Activated CD8-positive, alpha-beta memory T cell treated with anti-CD3 and anti-CD28 coated beads, Interleukin-2, amount 50 U/mL, for 1 hour (primary cell): ENCODE data around the gene MYO5B.
A peak's percentile ranks its signal among the peaks of the same experiment; 100 is the strongest.

Source experiments
- DNase-seq: peaks from one replicate; pipeline ENCODE4 v3.0.0-alpha.2; 2020; ENCODE audit errors: extremely low read depth

The MYO5B gene

DNA sequence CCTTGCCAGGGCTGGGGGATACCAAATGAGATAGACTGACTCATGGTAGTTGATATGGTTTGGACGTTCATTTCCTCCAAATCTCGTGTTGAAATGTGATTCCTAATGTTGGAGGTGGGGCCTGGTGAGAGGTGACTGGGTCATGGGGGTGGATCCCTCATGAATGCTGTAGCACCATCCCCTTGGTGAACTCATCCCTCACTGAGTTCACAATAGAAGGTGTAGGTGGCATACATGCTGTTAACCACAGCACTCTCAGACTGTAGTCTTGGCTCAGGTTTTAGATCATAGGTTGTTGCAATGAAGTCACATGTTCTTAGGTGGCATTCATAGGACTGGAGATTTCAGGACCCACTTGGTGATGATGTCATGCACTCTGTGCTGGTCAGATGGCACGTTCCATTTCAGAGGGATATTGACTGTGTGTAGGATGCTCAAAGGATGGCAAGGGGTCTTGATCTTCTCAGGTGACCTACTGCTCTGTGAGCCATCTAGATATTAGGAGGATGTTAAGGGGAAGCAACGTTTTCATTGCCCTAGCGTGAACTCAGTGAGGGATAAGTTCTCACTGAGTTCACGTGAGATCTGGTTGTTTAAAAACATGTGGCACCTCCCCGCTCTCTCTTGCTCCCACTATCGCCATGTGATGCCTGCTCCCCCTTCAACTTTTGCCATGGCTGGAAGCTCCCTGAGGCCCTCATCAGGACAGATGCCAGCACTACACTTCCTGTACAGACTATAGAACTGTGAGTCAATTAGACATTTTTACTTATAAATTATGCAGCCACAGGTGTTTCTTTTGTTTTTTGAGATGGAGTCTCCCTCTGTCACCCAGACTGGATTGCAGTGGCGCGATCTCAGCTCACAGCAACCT is 307.8 kb downstream of the MYO5B start:
- DNase-seq: no peak

GRCh38 chr18:49884959-49885358 is 310.0 kb downstream of the MYO5B start:
- DNase-seq: no peak

GRCh38 chr18:49884465-49884864 is 310.5 kb downstream of the MYO5B start:
- DNase-seq: no peak

GRCh38 chr18:49880661-49881060 is 314.3 kb downstream of the MYO5B start:
- DNase-seq: no peak

DNA sequence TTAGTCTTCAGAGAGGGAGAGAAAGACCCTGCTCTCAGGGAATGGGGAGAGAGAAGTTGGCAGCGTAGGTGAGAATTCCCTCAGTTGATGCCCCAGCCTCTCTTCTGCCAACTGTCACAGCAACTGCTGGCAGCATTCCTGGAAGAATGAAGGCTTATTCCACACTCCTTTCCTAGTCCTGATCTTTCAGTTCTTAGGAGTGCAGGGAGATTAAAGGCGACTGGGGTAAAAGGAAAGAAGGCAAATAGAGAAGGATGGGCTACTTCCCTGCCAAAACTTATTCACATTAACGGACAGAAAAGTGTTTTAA is 315.7 kb downstream of the MYO5B start:
- no peak for DNase-seq

DNA sequence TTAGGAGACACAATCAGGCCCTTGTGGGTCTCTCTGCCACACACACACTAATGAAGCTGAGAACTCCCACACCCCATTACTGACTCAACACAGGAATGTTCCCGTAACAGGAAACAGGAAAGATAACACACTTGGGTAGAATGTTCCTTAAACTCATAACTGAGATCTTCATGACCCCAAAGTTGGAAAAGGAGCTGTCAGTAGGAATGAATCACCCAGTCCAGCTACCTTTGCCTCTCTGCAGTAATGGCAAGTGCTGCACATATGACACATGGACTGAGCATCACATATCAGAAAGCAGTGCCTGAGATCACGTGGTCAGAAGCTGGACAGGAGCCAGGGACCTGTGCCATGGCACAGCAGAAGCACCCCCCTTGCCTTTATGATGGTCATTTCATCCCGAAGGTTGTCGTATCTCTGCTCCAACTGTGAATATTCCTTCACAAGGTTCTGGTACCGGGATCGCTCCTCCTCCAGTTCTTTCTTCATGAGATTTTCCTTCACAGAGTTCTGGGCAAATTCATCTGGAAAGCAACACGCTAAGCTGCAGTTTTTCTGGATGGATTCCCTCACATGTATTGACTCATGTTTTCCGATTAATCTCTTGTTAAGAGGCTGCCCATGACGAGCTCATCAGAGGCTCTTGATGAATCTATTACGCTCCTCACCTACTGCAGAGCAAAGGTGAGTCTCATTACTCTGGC is 316.2 kb downstream of the MYO5B start:
- no peak for DNase-seq

DNA sequence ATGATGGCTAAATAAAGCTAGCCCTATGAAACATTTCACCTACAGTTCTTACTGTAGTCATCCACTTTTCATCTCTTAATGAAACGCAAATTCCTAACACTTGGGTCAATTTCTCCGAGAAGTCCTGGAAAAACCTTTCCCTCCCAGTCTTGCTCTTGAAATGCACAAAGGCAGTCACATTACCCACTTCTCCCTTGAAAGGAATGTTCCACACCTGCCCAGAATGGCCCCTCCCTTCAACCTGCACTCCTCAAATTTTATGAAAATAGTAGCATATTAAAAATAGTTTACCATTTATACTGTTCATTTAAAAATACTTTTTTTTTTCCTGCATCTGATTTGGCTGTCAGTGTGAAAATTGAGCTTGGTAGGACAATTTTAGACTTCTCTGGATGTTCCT is 316.9 kb downstream of the MYO5B start:
- no peak for DNase-seq

GRCh38 chr18:49876536-49876935 is 318.4 kb downstream of the MYO5B start:
- no peak for DNase-seq

DNA sequence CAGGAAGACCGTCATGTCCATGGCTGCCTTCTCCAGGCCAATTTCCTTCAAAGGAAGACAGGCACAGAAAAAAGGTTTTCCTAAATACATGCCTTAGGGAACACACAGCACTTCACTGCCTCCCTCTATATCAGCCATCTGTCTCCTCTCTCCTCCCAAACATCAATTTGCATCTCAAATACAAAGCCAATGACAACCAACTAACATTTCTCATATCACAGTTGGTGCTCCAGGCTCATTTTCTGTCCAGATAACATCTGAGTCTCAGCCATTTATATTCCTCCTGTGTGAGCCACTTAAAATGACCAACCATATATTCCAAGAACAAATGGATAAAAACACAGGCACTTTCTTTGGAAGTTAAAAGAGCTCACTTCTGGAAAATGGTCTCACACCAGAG is 319.2 kb downstream of the MYO5B start:
- DNase-seq: no peak

GRCh38 chr18:49875155-49875554 is 319.8 kb downstream of the MYO5B start:
- DNase-seq: no peak

DNA sequence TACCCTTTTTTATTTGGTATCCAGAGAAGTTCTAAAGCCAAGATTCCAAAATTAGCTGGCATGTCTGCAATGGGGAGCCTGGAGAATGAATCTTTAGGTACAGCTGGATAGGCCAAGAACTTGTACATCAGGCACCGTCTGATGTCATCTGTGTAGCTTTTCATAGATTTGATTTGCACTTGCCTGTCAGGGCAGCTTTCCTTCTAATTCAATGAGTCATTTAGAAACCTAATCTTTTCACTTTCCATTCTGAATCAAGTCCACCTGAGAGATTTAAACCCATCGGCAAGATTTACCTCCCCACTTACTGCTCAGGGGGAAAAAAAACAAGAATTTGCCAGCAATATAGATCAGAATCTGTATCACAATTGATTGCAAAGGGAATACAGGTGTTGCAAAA is 320.7 kb downstream of the MYO5B start:
- no peak for DNase-seq

- no peak for DNase-seq
Measured at GRCh38 chr18:49869354-49869753, 325.6 kb downstream of the MYO5B start.

- DNase-seq: no peak
Measured at GRCh38 chr18:49866680-49867079, 328.3 kb downstream of the MYO5B start.

DNA sequence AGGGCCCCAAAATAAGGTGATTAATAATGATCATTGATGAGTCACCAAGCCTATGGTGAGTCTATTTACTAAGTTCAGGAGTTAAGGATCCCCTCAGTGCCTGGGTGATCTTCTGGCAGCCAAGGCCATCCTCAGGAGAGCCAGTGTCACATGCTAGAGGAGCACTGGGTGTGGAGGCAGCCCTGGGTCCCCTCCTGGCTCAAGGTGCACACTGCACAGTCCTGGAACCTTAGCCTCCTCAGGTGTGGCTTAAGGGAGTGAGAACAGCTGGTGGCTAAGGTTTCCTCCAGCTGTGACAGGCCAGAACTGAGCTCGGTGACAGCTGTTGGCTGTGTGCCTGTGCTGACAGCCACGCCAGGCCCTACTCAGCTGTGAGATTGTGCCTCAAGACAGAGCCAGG is 329.5 kb downstream of the MYO5B start:
- DNase-seq: no peak

DNA sequence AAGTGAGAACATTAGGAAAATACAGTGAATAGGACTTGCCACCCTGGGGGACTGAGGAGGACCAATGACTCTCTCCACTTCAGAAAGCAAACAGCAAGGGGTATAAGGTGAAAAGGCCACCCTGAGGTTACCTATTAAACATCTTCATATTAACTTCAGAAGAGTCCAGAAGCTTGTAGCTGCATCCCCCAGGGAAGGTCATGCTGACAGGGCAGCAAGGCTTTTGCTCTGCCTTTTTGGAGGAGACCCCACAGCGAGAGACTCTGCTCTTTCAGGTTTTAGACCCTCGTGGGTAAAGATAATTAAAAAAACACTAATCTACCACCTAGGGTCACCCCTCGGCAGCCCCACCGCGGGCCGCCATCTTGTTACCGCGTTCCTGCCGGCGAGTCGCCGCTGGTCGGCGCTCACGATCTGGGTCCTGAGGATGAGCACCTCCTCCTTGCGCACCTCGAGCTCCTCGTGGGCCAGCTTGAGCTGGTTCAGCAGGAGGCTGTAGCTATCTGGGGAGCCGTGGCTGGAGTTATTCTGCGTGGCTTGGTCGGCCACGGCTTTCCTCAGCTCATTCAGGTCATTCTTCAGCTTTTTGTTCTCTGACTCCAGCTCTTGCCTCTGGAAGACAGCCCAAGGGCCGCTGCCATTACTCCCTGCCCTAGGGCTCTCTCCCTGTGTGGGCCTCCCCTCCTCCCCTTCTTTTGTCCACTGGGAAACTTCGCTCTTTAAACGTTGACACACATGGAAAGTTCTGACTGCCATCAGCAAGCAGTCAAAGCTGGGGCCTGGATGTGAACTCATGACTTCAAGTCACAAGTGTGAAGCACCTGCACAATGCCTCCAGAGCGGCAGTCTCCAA is 331.0 kb downstream of the MYO5B start:
- DNase-seq: no peak

GRCh38 chr18:49862656-49863385 is 332.1 kb downstream of the MYO5B start:
- no peak for DNase-seq

DNA sequence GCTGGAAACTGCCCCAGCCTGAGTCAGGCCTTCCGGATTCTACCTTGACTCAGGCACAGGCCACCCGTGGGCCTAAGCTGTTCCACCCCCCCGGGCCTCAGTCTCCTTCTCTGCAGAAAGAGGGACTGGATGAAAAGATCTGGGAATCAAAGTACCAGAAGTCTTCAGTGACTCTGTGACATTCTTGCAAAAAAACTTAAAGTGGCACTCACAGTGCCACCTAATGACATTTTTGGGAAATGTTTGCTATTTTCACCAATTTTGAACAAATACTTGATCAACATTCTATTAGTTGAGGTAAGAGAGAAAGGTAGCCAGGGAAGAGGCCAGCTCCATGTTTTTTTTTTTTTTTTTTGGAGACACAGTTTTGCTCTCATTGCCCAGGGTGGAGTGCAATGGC is 333.3 kb downstream of the MYO5B start:
- no peak for DNase-seq

GRCh38 chr18:49859725-49860124 is 335.2 kb downstream of the MYO5B start:
- no peak for DNase-seq

DNA sequence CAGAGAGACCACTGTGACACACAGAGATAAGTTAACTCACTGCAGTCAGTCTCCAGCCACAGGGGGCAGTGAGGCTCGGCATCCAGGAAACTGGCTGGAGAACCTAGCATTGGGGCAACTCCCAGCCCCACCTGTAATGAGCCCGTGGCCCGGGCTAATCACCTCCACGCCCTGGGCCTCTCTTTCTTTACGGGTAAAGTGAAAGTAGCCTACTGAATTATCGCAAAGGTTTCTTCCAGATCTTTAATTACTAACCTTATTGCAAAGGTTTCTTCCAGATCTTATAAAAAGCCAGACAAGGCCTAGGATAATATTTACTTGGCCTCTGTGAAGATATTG is 336.0 kb downstream of the MYO5B start:
- no peak for DNase-seq

DNA sequence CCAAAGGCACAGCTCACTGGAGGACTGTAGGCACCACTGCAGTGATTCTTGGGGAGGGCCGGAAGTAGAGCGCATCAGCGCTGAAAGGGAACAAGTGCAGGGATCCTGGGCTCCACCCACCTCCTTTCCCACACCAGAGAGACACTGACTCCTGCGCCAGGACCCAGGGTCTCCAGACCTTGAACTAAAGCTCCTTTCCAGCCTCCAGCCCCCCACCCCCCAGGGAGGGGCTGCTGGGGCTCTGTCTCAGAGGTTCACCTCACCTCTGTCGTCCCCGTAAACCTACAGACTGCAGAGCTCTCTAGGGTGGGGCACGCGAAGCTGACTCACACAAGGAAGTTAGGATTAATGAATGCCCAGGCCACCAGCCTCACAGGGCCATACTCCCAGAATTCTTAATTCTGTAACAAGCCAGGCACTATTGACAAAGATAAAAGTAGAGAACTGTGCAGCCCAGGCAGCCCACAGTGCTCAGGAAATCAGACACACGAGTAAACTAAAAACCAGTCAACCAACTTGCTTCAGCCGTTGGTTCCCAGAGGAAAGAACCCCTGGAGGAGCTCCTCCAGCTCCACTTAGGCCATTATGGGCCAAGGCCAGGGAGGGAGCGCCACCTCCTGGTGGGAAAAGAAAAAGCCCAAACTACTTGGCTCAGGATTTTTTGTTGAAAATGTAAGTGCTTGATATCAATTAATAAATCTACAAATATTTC is 336.5 kb downstream of the MYO5B start:
- DNase-seq: peak; percentile 0

DNA sequence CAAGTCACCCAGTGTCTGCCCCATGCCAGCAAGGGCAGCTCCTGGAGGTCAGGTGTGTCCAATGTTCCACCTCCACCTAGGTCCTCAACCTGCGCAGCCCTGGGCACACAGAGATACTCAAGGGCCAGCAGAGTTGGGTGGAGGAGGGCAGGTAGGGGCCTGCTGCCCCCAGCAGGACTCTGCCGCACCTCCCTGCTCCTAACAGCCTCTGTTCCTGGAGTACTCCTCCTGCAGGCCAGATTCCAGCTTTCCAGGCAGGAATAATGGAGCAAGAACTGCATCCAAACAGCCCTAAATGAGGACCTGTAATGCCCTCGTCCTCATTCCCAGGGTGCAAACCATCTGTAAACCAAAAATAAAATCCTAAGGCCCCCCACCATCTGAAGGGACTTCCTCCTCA is 337.2 kb downstream of the MYO5B start:
- DNase-seq: no peak
